Tibial nerve (tissue), 4 donors: ENCODE data around the gene RBM47. TPM values are rescaled to one million over a fixed set of nuclear protein-coding genes. Genes with fewer than 3 reads are reported as not detected.
"Not testable (repeated sequence)": the region's sequence is repeated elsewhere in the genome, so short reads cannot be mapped to it uniquely, and the experiment has no call there.

Source experiments
- DNase-seq, 2 donors: peaks; one replicate each; pipeline ENCODE4 v3.0.0-alpha.2; 2019; ENCODE audit warnings: low spot score in 2 of 2
- H3K27ac ChIP-seq, 4 donors: fragments of 200-600 bp; sonication (generic) in 3 of 4; one replicate each; pipeline ENCODE4 v1.5.1; 2017 to 2019; ENCODE audit warnings: mild to moderate bottlenecking in 1 of 4
- H3K27me3 ChIP-seq, 2 donors: fragments of 200-600 bp; sonication (generic) in 1 of 2; one replicate each; pipeline versions ENCODE4 v1.5.1 to v1.6.0; 2017 to 2019
- H3K36me3 ChIP-seq, 3 donors: fragments of 200-600 bp; sonication (generic); one replicate each; pipeline ENCODE4 v1.5.1; 2018 to 2019
- H3K4me1 ChIP-seq, 4 donors: fragments of 200-600 bp; sonication (generic) in 3 of 4; one replicate each; pipeline ENCODE4 v1.5.1; 2017 to 2019
- H3K4me3 ChIP-seq, 4 donors: fragments of 200-600 bp; sonication (generic) in 3 of 4; one replicate each; pipeline ENCODE4 v1.5.1; 2017 to 2019; ENCODE audit warnings: mild to moderate bottlenecking in 1 of 4, moderate library complexity in 1 of 4
- H3K9me3 ChIP-seq, 4 donors: fragments of 200-600 bp; sonication (generic) in 3 of 4; one replicate each; pipeline ENCODE4 v1.5.1; 2017 to 2019
- EP300 ChIP-seq, 2 donors: sonication (generic); formaldehyde crosslinking; IDR thresholded peaks; one replicate each; pipeline ENCODE4 v1.6.1; 2017; ENCODE audit warnings: antibody characterized with exemption in 2 of 2, mild to moderate bottlenecking in 1 of 2
- POLR2A ChIP-seq, 2 donors: fragments of 450-650 bp; IDR thresholded peaks; one replicate each; pipeline ENCODE4 v1.6.1; 2017; ENCODE audit warnings: antibody characterized with exemption in 2 of 2, mild to moderate bottlenecking in 2 of 2, moderate library complexity in 2 of 2
- WGBS, 2 donors: methylation state at CpG; one replicate each; pipeline ENCODE4 v1.1.5; 2018; 5-methylcytosine and 5-hydroxymethylcytosine counted together
- total RNA-seq, 4 donors: library from RNA; depleted of rRNA; stranded (reverse); fragments of >200 nt; gene quantifications; one replicate each; pipeline ENCODE4 v1.1.0, GENCODE V29; 2016
- TF ChIP-seq, protein P1 (sequence below), 5 experiments: fragments of 200-600 bp in 3 of 5; fragments of 450-650 bp in 2 of 5; sonication (generic) in 3 of 5; IDR thresholded peaks; one replicate each; pipeline ENCODE4 v1.5.1; 2016 to 2019; ENCODE audit warnings: antibody characterized with exemption in 5 of 5, mild to moderate bottlenecking in 3 of 5, moderate library complexity in 2 of 5

RBM47 gene
- total RNA-seq, 4 donors from 2014 or later, result 22.8 to 93.9 (median 41.0) TPM

GRCh38 chr4:40454816-40455215 lies 174.8 kb downstream of the RBM47 start:
- Histone ChIP-seq H3K27ac (no peak overlapping the region), H3K4me1 (no peaks in the 10 kb centered on the region), H3K27me3 (no peaks in the 10 kb centered on the region), H3K4me3 (no peak overlapping the region), H3K36me3 (no peaks in the 10 kb centered on the region), H3K9me3 (no peaks in the 10 kb centered on the region)
- DNase-seq, result no peak
- 90% methylated on average over 2 of the region's 2 CpGs for WGBS, 2 donors
- TF ChIP-seq EP300 (IDR thresholded peaks at IDR 0.05), result no peak

- no peaks in the 10 kb centered on the region for H3K27me3 ChIP-seq
- TF ChIP-seq, protein P1, sequence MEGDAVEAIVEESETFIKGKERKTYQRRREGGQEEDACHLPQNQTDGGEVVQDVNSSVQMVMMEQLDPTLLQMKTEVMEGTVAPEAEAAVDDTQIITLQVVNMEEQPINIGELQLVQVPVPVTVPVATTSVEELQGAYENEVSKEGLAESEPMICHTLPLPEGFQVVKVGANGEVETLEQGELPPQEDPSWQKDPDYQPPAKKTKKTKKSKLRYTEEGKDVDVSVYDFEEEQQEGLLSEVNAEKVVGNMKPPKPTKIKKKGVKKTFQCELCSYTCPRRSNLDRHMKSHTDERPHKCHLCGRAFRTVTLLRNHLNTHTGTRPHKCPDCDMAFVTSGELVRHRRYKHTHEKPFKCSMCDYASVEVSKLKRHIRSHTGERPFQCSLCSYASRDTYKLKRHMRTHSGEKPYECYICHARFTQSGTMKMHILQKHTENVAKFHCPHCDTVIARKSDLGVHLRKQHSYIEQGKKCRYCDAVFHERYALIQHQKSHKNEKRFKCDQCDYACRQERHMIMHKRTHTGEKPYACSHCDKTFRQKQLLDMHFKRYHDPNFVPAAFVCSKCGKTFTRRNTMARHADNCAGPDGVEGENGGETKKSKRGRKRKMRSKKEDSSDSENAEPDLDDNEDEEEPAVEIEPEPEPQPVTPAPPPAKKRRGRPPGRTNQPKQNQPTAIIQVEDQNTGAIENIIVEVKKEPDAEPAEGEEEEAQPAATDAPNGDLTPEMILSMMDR (IDR thresholded peaks at IDR 0.05), result no peak
- TF ChIP-seq EP300 (IDR thresholded peaks at IDR 0.05), result no peak
- TF ChIP-seq POLR2A (IDR thresholded peaks at IDR 0.05), result no peak
- no peaks in the 10 kb centered on the region for H3K36me3 ChIP-seq
- no peak for DNase-seq
- 90 to 93% methylated on average over 6 of the region's 6 CpGs for WGBS, 2 donors
- no peak overlapping the region for H3K27ac ChIP-seq
- no peaks in the 10 kb centered on the region for H3K9me3 ChIP-seq
- H3K4me1 ChIP-seq, result no peaks in the 10 kb centered on the region
- no peak overlapping the region for H3K4me3 ChIP-seq
Observed at GRCh38 chr4:40453912-40454311, 175.8 kb downstream of the RBM47 start.

GRCh38 chr4:40448875-40449274 lies 180.8 kb downstream of the RBM47 start:
- 78 to 83% methylated on average over 4 of the region's 4 CpGs for WGBS, 2 donors
- Histone ChIP-seq H3K27me3 (no peaks in the 10 kb centered on the region), H3K36me3 (no peaks in the 10 kb centered on the region), H3K4me3 (no peak overlapping the region), H3K9me3 (no peaks in the 10 kb centered on the region), H3K4me1 (no peaks in the 10 kb centered on the region), H3K27ac (no peak overlapping the region)
- TF ChIP-seq, protein P1 (IDR thresholded peaks at IDR 0.05), result no peak
- TF ChIP-seq POLR2A (IDR thresholded peaks at IDR 0.05) (no peak), EP300 (IDR thresholded peaks at IDR 0.05) (no peak)
- DNase-seq, result no peak

DNA sequence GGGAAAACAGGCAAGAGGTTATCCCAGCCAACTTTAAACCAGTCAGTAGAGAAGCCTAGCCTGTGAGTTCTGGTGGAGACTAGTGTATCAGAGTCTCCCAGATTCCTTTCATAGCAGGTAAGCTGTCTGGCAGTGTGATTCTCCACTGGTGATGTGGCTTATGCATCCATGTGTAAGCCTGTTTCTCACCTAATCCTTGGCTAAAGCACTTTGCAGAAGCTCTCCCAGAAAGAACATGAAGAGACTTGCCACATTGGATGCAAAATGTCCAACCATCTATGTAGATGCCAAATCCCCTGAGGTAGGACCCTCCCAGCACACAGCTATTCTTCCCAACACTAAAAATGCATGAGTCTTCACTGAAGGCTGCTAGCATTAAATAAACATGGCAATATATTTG lies 182.8 kb downstream of the RBM47 start:
- no peaks in the 10 kb centered on the region for H3K9me3 ChIP-seq
- TF ChIP-seq, protein P1 (IDR thresholded peaks at IDR 0.05), result no peak
- no peak overlapping the region for H3K27ac ChIP-seq
- DNase-seq, result no peak
- H3K27me3 ChIP-seq, result no peaks in the 10 kb centered on the region
- no peaks in the 10 kb centered on the region for H3K4me1 ChIP-seq
- no peak overlapping the region for H3K4me3 ChIP-seq
- no peaks in the 10 kb centered on the region for H3K36me3 ChIP-seq

- not testable (repeated sequence) for H3K9me3 ChIP-seq, H3K4me3 ChIP-seq, DNase-seq, H3K36me3 ChIP-seq, H3K4me1 ChIP-seq, H3K27me3 ChIP-seq, H3K27ac ChIP-seq
- 96 to 100% methylated on average over 2 of the region's 2 CpGs for WGBS, 2 donors
Observed at GRCh38 chr4:40446261-40446750, 183.4 kb downstream of the RBM47 start.

DNA sequence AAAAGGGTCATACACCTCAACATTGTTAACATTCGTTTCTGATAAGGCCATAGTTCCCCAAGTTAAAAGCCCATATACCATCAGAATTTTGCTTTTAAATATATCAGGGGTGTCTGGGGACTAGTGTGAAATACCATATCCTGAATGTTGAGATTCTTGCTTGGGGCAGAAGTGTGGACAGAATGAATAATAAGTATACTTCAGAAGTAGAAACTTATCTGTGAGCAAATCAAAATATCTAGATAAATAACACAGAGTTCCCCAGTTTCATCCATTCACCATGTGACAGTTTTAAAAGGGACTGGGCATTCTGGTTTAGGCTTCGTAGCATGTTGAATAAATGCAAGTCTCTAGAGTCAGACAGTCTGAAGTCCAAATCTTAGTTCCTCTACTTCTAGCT lies 184.0 kb downstream of the RBM47 start:
- no peak for DNase-seq
- Histone ChIP-seq H3K9me3 (no peaks in the 10 kb centered on the region), H3K27me3 (no peaks in the 10 kb centered on the region), H3K4me1 (no peaks in the 10 kb centered on the region), H3K27ac (no peak overlapping the region), H3K36me3 (no peaks in the 10 kb centered on the region), H3K4me3 (no peak overlapping the region)
- TF ChIP-seq, protein P1 (IDR thresholded peaks at IDR 0.05), result no peak
- TF ChIP-seq POLR2A (IDR thresholded peaks at IDR 0.05), result no peak
- no peak for TF ChIP-seq EP300 (IDR thresholded peaks at IDR 0.05)
- WGBS, 2 donors, result 74 to 75% methylated on average over 2 of the region's 2 CpGs
